NCI-H524 (cell line): ENCODE data around the gene ZBTB20.
"Not testable (repeated sequence)": the region's sequence is repeated elsewhere in the genome, so short reads cannot be mapped to it uniquely, and the experiment has no call there.

Experiments used
- DNase-seq, 2 experiments: peaks; one replicate each; lab custom pipeline; 2025; lab: John Stamatoyannopoulos, UW

The ZBTB20 gene

DNA sequence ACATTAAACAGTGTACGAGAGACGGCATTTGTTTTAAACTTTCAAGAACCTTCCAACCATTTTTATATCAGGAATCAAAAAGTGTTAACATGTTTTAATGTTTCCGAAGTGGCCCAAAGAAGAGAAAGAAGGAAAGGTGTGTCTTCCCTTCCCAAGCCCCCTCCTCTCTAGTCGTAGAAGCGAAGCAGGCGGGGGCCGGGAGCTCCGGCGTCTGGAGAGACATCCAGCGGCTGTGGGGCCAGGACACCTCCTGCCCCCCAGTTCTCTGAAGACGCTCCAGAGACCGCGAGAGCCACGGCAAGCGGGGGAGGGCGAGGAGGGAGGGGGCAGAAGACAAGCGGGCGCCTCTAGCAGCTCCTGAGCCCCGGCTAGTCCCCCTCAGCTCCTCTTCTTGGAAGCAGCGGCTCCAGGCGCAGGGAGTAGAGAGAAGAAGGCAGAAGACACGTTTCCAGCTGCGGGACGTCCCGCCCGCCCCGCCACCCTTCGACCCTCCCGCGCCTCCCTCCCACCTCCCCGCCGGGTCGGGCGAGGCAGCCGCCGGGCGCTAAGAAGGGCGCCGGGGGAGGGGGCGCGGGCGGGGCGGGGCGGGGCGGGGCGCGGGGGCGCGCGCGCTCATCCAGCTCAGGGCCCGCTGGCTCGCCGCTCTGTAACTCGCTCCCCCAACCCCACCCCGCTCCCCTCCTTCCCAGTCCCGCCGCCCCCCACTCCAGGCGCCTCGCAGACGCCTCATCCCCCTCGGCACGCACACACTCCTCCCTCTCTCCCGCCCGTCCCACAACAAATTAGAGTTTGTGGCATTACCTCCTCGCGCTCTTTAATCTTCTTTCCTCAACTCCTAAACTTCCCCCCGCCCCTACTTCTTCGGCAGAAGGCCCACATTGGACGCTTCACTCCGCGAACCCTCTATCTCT, at the start of gene ZBTB20:
Gene ZBTB20 (minus strand): TSS at position 871 of the 911 bp plus-strand sequence.
- peak; percentile 73 to 84 for DNase-seq

GRCh38 chr3:115194476-115194875, 47.4 kb upstream of the ZBTB20 start:
- DNase-seq, result no peak

DNA sequence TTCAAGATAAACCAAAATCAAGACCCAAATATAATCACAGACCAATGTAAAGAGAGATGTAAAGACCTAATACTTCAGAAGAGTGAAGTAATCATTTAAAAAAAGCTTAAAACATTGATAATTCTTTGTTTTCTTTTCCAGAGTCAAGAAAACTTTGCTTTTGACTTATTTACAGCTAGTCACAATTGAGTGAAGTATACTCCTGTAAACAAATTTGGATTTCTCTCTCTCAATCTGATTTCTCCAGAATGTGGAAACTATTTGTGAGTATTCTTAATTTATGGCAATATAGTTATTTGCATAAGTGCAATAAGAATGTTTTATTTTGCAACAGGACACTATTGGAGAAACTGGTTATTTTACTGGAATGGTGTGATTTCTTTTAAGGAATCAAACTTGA, 43.7 kb upstream of the ZBTB20 start:
- DNase-seq, result no peak

GRCh38 chr3:115187149-115187757, 40.2 kb upstream of the ZBTB20 start:
- no peak for DNase-seq

DNA sequence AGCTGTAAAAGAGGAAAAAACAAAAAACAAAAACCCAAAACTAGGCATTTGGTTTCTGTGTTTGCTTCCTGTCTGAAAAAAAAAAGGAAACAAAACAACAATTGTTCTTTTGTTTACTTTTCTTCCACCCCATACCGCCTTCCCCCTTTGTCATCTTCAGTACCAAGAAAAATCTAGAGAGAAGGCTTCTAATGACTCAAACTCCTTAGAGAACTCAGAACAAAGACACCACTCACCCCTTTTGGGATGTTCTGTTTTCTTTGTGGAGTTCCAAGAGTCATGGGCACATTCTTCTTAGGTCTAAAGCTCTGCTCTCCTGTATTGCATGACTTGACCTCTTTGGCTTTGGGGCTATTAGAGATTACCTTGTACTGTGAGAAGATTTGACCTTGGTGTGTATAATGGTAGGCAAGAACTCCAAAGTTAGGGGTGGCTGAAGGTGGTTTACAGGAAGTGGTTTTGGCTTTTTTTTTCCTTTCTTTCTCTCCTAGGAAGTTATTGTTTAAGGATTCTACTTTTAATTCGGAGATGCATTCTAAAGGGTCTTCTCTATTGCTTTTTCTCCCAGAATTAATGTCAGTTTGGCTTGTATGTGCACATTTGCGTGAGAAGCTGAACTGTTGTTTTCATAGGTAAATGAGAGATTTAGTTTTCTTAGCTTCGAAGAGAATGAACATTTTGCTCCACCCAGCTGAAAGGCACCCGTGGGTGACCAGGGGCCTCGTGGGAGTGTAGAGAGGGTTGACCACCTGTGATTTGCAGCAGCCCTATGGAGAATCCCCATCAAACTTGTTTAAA, 39.5 kb upstream of the ZBTB20 start:
- no peak for DNase-seq

DNA sequence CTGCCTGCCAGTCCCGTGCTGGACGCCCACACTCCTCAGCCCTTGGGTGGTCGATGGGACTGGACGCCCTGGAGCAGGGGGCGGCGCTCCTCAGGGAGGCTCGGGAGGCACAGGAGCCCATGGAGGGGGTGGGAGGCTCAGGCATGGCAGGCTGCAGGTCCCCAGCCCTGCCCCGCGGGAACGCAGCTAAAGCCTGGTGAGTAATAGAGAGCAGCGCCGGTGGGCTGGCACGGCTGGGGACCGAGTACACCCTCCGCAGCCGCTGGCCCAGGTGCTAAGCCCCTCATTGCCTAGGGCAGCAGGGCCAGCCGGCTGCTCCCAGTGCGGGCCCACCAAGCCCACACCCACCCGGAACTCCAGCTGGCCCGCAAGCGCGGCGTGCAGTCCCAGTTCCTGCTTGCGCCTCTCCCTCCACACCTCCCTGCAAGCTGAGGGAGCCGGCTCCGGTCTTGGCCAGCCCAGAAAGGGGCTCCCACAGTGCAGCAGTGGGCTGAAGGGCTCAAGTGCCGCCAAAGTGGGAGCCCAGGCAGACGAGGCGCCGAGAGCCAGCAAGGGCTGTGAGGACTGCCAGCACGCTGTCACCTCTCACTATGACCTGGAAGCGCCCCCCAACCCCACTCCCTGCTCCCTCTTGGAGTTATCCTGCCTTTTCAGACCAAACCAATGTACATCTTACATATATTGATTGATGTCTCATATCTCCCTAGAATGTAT, 37.9 kb upstream of the ZBTB20 start:
- not testable (repeated sequence) for DNase-seq

- peak in 1 of 2 experiments; percentile 24 for DNase-seq
These were observed 31.8 kb upstream of the ZBTB20 start for GRCh38 chr3:115178930-115179329.

DNA sequence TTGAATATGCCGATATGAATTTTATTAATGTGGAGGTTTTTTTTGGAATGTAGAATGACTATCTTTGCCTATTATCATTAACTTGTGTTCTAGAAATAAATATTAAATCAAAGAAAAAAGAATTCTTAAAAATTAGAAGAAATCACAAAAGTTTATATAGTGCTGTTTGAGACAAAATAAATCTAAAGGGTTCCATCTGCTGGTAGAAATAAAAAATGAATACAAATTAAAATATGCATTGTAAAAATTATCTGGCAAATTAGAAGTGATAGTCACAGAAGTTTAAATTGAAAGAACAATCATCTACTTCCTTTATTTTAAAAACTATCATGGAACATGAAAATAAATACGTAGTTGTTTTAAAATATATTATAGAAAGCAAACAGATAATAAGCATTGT, 22.7 kb upstream of the ZBTB20 start:
- no peak for DNase-seq

DNA sequence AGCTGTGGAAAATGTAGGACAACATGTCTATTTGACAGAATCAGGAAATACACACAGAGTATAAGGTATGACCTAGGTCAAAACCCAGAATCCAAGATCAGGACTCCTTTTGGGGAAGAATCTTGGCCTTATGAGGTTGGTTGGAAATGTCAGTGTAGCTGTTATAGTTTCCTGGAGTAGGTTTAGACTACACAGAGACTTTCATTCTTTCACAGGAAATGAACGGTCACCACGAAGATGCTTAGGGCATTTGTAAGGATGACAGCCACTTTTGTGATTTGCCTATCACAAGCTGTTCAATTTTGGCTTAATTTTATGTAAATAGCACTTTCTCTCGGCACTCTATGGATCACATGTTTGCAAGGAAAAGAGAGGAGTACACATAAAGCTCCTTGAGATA, 18.6 kb upstream of the ZBTB20 start:
- no peak for DNase-seq

- no peak for DNase-seq
These were observed 18.2 kb upstream of the ZBTB20 start for GRCh38 chr3:115165266-115165665.

DNA sequence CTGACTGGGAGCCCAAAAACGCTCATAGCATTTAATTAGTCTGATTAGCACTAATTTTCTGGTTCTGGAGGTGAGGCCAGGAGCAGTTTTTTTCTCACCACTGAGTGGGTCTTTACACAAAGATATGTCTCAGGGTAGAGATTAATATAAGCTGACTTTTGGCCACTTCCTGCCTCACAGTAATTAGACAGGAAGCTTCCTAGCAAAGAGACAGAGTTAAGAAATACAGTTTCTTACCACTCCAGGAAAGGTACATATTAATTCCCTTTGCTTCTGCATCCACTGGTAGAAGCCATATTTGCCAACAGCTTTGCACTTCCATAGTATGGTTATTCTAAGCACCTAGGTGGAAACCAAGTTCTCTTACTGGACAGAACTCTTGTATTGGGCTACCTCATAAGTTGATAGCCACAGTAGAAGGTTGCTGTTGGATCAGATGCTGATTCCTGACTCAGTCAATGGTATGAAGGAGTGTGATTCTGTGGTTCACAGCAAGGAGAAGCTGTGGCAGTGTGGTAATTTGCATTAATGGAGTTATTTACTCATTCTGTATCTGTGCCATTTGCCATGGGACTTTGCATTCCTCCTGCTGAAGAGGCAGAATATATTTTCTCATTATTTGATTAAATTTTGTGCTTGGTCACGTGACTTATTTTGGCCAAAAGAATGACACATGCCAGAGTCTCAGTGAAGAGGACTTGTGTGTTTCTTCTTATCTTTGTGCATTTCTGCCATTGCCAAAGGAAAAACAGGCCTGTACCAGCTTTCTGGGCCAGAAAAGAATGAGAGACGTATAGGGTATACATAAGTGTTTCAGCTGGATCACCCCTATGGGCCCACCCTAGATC, 17.5 kb upstream of the ZBTB20 start:
- no peak for DNase-seq

GRCh38 chr3:115162759-115163158, 15.7 kb upstream of the ZBTB20 start:
- DNase-seq, result no peak

GRCh38 chr3:115161866-115162265, 14.8 kb upstream of the ZBTB20 start:
- no peak for DNase-seq

DNA sequence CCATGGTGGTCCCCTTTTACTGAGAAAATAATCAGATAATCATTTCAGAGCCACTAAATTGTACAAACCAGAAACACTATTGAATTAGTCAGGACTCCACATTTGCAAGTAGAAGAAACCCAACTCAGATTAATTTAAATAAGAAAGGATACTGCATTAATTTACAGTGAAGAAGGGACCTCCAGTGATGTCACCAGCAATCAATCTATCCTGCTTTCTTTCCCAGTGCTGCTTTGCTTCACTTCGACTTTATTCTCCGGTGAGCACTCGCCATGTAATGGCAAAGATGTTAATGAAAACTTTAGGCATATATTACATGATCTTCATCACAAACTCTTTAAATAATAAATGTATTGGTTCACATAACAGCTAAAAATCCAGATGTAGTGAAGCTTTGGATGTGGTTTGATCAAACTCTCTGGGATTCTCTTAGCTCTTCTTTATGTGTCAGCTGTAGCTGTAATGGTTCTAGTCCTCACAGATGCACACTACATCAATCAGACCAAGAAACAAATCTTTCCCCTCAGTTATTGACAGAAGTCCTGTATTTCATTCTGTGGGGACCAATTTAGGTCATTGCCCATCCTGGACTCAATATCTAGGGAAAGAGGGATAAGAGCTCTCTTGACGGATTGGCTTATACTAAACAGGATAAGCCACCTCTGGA, 14.2 kb upstream of the ZBTB20 start:
- no peak for DNase-seq

GRCh38 chr3:115160295-115160694, 13.2 kb upstream of the ZBTB20 start:
- DNase-seq, result no peak

GRCh38 chr3:115156046-115156654, 9.1 kb upstream of the ZBTB20 start:
- no peak for DNase-seq

GRCh38 chr3:115154611-115155010, 7.5 kb upstream of the ZBTB20 start:
- no peak for DNase-seq

GRCh38 chr3:115151921-115152320, 4.8 kb upstream of the ZBTB20 start:
- no peak for DNase-seq

DNA sequence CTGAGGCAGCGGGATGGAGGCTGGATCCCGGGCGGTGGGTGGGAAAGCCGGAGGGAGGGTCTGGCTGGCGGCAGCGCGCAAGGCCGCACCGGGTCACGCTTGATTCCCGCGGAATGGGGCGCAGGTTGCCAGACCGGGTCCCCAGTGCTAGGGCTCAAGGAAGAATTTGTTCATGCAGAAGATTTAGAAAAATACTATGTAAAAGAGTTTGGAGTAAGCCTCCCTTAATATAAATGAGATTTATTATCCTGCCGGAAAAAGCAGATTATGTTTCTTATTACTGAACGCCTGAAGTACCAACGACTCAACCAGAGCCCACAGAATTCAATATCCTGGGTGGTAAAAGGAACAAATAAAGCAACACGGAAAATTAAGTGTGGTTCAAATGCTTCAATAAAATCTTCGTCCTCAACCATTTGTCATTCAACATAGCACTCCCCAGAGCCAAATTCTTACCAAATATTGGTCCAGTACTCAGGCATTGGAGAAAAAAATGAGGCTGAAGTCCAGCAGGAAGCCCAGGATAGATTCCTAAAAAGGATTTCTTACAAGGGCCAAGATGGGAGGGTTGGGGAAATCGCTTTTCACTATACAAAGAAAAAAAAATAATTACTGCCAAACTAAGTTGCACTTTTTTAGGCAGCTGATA, 1.2 kb upstream of the ZBTB20 start:
- peak in 1 of 2 experiments; percentile 41 for DNase-seq
